Caki2 (cell line): ENCODE data around the gene RBM20. TPM values are rescaled to one million over a fixed set of nuclear protein-coding genes. Genes with fewer than 3 reads are reported as not detected.
A peak's percentile ranks its signal among the peaks of the same experiment; 100 is the strongest.
"Not testable (repeated sequence)": the region's sequence is repeated elsewhere in the genome, so short reads cannot be mapped to it uniquely, and the experiment has no call there.

Experiments used
- DNase-seq: peaks from one replicate; pipeline ENCODE4 v3.0.0-alpha.2; 2015; ENCODE audit warnings: low read depth
- in situ Hi-C: cut with HindIII; loops from 2 replicates; pipeline ENCODE4 v1.10.0; 2016; ENCODE audit warnings: low sequenced_read_pairs, low pct_unique_long_range_greater_than_20kb, mixed read lengths
- total RNA-seq: library from RNA; depleted of rRNA; stranded (reverse); fragments of >200 nt; shearing (Covaris generic); gene quantifications from 2 replicates; pipeline ENCODE4 v1.2.3, GENCODE V29; 2014; ENCODE audit warnings: low replicate concordance

Gene RBM20
- total RNA-seq, 1 experiment from 2014 or later = 7.7 TPM

- in situ Hi-C loops = no loop called here
- DNase-seq = no peak
Measured at GRCh38 chr10:110619514-110620397, 24.4 kb upstream of the RBM20 start.

- no peak for DNase-seq
- in situ Hi-C loops = no loop called here
Measured at GRCh38 chr10:110620398-110620719, 23.8 kb upstream of the RBM20 start.

- DNase-seq, in situ Hi-C loops: not testable (repeated sequence)
Measured at GRCh38 chr10:110623316-110623715, 20.8 kb upstream of the RBM20 start.

GRCh38 chr10:110625356-110625894 lies 18.7 kb upstream of the RBM20 start:
- in situ Hi-C loops = no loop called here
- no peak for DNase-seq

GRCh38 chr10:110625951-110626855 lies 17.9 kb upstream of the RBM20 start:
- in situ Hi-C loops = no loop called here
- DNase-seq = no peak

- DNase-seq = no peak
- in situ Hi-C loops = no loop called here
Measured at GRCh38 chr10:110628161-110628560, 16.0 kb upstream of the RBM20 start.

- peak; percentile 70 for DNase-seq
- in situ Hi-C loops = no loop called here
Measured at GRCh38 chr10:110629680-110630191, 14.4 kb upstream of the RBM20 start.

- in situ Hi-C loops = no loop called here
Measured at GRCh38 chr10:110631934-110632333, 12.2 kb upstream of the RBM20 start.

GRCh38 chr10:110632591-110633215 lies 11.4 kb upstream of the RBM20 start:
- no peak for DNase-seq
- in situ Hi-C loops = no loop called here

More at GRCh38 chr10:110631934-110632333, 12.2 kb upstream of the RBM20 start:
- DNase-seq = no peak

GRCh38 chr10:110634527-110635209 lies 9.5 kb upstream of the RBM20 start:
- DNase-seq = peak; percentile 73
- in situ Hi-C loops = no loop called here

GRCh38 chr10:110636572-110636931 lies 7.6 kb upstream of the RBM20 start:
- DNase-seq = no peak

GRCh38 chr10:110636932-110637557 lies 7.1 kb upstream of the RBM20 start:
- DNase-seq = peak; percentile 91
- in situ Hi-C loops = no loop called here

More at GRCh38 chr10:110636572-110636931, 7.6 kb upstream of the RBM20 start:
- in situ Hi-C loops = no loop called here

- in situ Hi-C loops = no loop called here
- no peak for DNase-seq
Measured at GRCh38 chr10:110637558-110638053, 6.5 kb upstream of the RBM20 start.

GRCh38 chr10:110638319-110638718 lies 5.8 kb upstream of the RBM20 start:
- in situ Hi-C loops = no loop called here
- DNase-seq = no peak

GRCh38 chr10:110639046-110639445 lies 5.1 kb upstream of the RBM20 start:
- in situ Hi-C loops = not testable (repeated sequence)
- DNase-seq = peak; percentile 66

GRCh38 chr10:110639858-110640257 lies 4.3 kb upstream of the RBM20 start:
- in situ Hi-C loops, DNase-seq: not testable (repeated sequence)

- in situ Hi-C loops = no loop called here
- DNase-seq = peak; percentile 92
Measured at GRCh38 chr10:110641256-110641655, 2.9 kb upstream of the RBM20 start.
